SH-SY5Y (cell line): ENCODE results near the gene PCMTD2.

Experiments
- GATA2 ChIP-seq: IDR thresholded peaks from 2 replicates; pipeline ENCODE4 v1.6.1; 2011; ENCODE audit warnings: mild to moderate bottlenecking, low read depth, low read length
- GATA3 ChIP-seq: IDR thresholded peaks from 2 replicates; pipeline ENCODE4 v1.6.1; 2011; ENCODE audit warnings: low read depth, mild to moderate bottlenecking, low read length, moderate library complexity

DNA sequence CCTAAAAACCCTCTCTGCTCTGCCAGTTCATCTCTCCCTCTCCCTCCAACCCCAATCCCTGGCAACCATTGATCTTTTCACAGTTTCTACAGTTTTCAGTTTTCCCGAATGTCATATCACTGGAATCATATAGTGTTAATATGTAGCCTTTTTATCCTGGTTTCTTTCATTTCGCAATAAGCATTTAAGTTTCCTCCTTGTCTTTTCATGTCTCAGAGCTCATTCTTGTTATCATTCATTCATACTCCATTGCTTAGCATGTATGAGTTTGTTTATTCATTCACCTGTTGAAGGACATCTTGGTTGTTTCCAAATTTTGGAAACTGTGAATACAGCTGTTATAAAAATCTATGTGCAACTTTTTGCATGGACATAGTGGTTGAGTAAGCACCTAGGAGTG lies 5.5 kb upstream of the PCMTD2 start:
- TF ChIP-seq GATA2, result no peak
- TF ChIP-seq GATA3, result no peak
